Stimulated activated CD4-positive, alpha-beta T cell treated with anti-CD3 and anti-CD28 coated beads, Interleukin-1b, Interleukin-23, amount 100 ng/mL, for 4 hours (primary cell): ENCODE data around the gene OCSTAMP.
A peak's percentile ranks its signal among the peaks of the same experiment; 100 is the strongest.

Experiments
- DNase-seq, 2 donors: peaks; one replicate each; pipeline ENCODE4 v3.0.0-alpha.2; 2020; ENCODE audit warnings: low read depth in 2 of 2

Gene OCSTAMP

DNA sequence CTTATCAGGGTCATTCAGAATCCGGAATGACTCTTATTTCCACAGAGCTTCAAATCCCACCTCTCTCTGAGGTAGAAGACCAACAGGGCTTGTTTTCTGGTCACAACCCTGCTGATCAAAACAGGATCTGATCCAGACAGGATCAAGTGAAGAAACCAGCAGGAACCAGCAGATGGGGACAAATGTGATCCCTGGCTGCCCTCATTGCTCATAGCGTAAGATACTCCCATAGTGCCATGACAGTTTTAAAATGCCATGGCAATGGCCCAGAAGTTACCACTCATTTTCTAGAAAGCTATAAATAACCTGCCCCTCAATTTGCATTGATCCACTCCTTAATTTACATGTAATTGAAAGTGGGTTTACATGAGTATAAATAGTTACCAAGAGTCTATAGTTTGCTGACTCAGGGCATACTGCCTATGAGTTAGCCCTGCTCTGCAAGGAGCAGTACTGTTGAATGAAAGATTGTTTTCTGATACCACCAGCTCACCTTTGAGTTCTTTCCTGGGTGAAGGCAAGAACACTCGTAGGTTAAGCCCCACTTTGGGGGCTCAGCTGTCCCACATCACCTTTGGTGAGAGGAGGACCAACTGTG lies 30.9 kb downstream of the OCSTAMP start:
- DNase-seq: no peak

DNA sequence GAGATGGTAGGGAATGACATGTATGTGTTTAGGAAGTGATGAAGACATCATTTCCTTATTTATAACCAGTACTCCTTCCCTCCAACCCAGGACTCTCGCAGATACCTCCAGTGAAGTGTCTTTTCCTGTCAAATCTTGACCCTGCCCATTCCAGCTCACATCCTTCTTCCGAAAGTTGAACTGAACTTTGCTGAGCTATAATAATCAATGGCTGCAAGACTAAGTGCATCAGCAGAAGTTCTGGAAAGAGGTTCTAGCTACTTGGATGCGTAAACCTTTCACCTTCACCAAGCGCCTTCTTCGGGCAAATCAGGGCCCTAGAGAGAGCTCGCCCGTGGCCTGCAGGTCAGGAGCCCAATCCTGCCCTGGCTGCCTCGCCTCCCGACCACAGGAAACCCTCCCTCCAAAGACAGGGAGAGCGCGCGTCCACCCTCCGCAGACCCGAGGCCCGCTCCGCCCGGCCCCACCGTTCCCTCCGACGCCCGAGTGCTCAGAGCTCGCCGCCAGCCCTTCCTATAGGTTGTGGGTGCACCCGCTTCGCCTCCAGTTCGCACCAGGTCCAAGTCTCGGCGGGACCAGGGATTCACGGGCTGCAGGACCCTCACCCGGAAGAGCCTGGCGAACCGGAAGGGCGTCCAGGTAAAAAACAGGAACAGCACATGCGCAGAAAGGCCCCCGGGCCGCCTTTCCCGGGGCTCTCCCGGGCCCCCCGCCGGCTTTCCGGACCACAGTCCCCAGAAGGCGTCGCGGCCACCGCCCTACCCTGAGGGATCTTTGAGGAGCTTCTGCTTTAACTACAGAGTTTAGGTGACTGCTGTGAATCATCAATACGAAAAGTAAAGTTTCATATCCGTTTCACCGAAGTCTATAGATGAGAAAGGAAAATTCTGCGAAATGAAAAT lies 37.3 kb downstream of the OCSTAMP start, which contains the start of gene ZNF334:
Gene ZNF334 (minus strand): TSS at position 617 of the 902 bp plus-strand sequence. CDS start 1,457 bp downstream, outside the sequence.
- peak in 1 of 2 donors; percentile 42 for DNase-seq

DNA sequence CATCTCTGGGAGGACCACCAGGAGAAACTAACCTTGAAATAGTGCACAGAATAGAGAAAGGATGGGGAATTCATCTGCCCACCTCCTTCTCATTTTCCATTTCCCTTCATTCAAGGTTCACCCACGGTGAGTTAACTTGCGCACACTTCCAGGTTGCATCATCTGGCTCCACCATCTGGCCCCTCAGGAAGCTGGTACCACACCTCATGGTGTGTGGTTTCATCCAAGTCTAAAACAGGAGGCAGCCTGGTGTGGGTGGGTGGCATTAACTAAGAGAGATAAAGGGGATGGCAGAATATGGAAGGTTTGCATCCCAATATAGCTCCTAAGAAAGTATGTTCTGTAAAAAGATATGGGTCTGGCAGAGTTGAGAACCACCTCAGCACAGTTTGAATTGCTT lies 40.9 kb downstream of the OCSTAMP start:
- no peak for DNase-seq

DNA sequence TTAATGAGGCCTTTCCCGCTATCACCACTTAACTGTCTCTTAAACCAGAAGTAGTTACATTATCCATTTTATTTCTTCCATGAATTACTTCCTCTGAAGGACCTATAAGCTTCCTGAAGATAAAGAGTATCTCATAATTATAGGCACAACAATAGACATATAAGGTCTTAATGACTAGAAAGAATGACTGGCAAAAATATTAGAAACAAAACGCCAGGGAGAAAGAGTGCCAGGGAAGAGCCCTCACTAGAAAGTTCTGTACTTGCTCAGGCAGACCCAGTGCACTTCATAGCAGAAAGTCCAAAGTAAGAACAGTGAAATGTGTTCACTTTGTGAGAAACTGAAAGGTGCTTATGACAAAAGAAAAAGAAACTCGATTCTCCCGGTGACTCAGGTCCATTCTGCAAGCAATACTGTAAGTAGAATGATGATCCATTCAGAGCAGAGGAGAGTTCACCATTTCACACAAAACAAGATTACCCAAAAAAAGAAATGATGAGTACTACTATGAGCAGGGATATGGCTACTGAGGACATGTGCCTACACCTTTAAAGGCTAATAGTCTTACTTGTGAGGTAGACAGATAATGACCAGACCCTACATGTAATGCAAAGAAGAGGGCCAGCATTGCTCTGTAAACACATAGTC lies 42.6 kb downstream of the OCSTAMP start:
- DNase-seq: no peak

DNA sequence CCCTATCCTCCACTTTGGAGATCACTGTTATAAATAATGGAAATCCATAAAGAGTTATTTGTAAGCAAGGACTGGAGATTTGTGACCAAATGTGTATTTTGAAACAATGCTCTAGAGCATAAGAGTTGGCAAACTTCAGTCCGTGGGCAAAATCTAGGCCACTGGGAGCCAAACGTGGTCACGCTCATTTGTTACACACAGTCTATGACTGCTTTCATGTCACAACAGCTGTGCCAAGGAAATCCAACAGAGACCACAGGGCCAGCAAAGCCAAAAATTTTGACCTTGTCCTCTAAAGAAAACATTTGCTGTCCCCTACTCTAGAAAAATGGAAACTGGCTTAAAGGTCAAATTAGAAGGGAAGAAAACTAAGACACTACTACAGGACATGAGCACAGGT lies 44.9 kb downstream of the OCSTAMP start:
- DNase-seq: no peak

DNA sequence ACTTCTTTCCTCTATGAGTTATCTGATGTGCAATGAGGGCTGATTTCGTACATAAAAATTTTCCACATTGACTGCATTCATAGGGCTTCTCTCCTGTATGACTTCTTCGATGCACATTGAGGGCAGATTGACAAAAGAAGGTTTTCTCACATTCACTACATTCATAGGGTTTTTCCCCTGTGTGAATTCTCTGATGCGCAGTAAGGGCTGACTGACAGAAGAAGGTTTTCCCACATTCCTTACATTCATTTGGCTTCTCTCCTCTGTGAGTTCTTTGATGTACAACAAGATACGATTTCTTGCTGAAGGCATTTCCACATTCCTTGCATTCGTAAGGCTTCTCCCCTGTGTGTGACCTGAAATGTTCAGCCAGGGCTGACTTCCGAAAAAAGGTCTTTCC lies 48.5 kb downstream of the OCSTAMP start:
- DNase-seq: no peak

DNA sequence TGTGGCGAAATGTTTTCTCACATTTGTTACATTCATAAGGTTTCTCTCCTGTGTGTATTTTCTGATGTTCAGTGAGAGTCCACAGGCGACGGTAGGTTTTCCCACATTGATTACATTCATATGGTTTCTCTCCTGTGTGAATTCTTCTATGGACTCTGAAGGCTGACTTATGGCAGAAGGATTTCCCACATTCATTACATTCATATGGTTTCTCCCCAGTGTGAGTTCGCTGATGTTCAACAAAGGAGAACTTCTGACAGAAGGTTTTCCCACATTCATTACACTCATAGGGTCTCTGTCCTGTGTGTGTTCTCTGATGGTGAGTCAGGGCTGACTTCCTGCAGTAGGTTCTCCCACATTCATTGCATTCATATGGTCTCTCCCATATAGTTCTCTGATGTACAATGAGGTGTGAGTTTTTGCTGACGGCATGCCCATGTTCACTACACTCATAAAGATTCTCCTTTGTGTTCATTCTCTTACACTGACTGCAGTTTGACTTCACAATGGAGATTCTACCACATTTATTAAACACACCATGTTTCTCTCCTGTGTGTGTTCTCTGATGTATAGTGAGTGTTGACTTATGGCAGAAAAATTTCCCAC lies 49.0 kb downstream of the OCSTAMP start:
- DNase-seq: no peak

DNA sequence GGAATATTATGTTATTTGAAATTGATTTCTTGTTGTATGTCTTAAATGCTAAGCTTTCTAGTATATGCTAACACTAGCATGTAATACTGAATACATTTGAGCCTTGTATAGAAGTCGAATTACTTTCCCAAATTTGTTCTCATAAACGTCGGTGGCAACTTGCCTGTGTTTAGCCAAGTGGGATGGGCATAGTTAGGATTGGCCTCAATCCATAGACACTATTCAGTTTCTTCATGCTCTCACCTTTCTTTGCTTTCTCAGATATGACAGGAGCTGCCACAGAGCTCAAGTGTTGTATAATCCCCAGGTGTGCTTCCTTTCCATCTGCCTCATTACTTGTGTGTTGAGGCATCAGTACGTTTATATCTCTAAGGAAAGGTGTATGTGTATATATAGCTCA lies 56.4 kb downstream of the OCSTAMP start:
- no peak for DNase-seq

DNA sequence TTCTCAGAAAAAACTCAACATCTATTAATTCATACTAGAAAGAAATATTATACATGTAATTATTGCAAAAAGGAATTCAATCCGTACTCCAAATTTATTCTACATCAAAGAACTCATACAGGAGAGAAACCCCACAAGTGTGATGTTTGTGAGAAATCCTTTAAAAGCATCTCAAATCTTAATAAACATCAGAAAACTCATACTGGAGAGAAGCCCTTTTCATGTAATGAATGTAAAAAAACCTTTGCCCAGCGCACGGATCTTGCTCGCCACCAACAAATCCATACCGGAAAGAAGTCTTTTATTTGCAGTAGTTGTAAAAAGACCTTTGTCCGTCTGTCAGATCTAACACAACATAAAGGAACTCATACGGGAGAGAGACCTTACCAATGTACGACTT lies 59.1 kb downstream of the OCSTAMP start:
- DNase-seq: no peak
